Activated CD8-positive, alpha-beta memory T cell treated with anti-CD3 and anti-CD28 coated beads for 24 hours (primary cell): ENCODE data around the gene LILRB3.
"Not testable (repeated sequence)": the region's sequence is repeated elsewhere in the genome, so short reads cannot be mapped to it uniquely, and the experiment has no call there.

ENCODE experiments used
- DNase-seq: peaks from one replicate; pipeline ENCODE4 v3.0.0-alpha.2; 2020

Gene LILRB3

GRCh38 chr19:54209058-54209810, 13.6 kb downstream of the LILRB3 start:
- peak; percentile 79 for DNase-seq

- no peak for DNase-seq
Observed at GRCh38 chr19:54208784-54209057, 14.1 kb downstream of the LILRB3 start.

GRCh38 chr19:54207983-54208783, 14.6 kb downstream of the LILRB3 start:
- peak; percentile 81 for DNase-seq

- DNase-seq, result no peak
Observed at GRCh38 chr19:54207676-54207982, 15.2 kb downstream of the LILRB3 start.

GRCh38 chr19:54207193-54207592, 15.6 kb downstream of the LILRB3 start:
- DNase-seq, result peak; percentile 65

- peak; percentile 59 for DNase-seq
Observed at GRCh38 chr19:54206831-54207177, 16.0 kb downstream of the LILRB3 start.

GRCh38 chr19:54206030-54206830, 16.6 kb downstream of the LILRB3 start:
- no peak for DNase-seq

GRCh38 chr19:54204767-54205468, 17.9 kb downstream of the LILRB3 start:
- DNase-seq, result no peak

- DNase-seq, result no peak
Observed at GRCh38 chr19:54203151-54203611, 19.6 kb downstream of the LILRB3 start.

- DNase-seq, result no peak
Observed at GRCh38 chr19:54201980-54202379, 20.8 kb downstream of the LILRB3 start.

GRCh38 chr19:54201172-54201701, 21.6 kb downstream of the LILRB3 start:
- DNase-seq, result no peak

- no peak for DNase-seq
Observed at GRCh38 chr19:54199401-54199800, 23.4 kb downstream of the LILRB3 start.

- no peak for DNase-seq
Observed at GRCh38 chr19:54197121-54197520, 25.7 kb downstream of the LILRB3 start.

GRCh38 chr19:54196536-54196935, 26.3 kb downstream of the LILRB3 start:
- no peak for DNase-seq

GRCh38 chr19:54194463-54194862, 28.3 kb downstream of the LILRB3 start:
- not testable (repeated sequence) for DNase-seq

GRCh38 chr19:54193011-54193410, 29.8 kb downstream of the LILRB3 start:
- no peak for DNase-seq

- DNase-seq, result no peak
Observed at GRCh38 chr19:54191811-54192453, 30.9 kb downstream of the LILRB3 start.

- DNase-seq, result peak; percentile 98
Observed at GRCh38 chr19:54191011-54191810, 31.6 kb downstream of the LILRB3 start, which contains the start of gene TSEN34. Gene TSEN34 (plus strand): TSS chr19:54191308. CDS start chr19:54191365, 57 bp downstream.

GRCh38 chr19:54190503-54191010, 32.2 kb downstream of the LILRB3 start:
- peak; percentile 100 for DNase-seq

- peak; percentile 100 for DNase-seq
Observed at GRCh38 chr19:54189735-54190502, 32.9 kb downstream of the LILRB3 start.
